Adrenal gland (tissue), 5 donors: Measurements from ENCODE around the gene ZNF800.

Source experiments
- POLR2A ChIP-seq, 2 donors: fragments of 450-650 bp; IDR thresholded peaks; one replicate each; pipeline ENCODE4 v1.6.1; 2017; ENCODE audit warnings: antibody characterized with exemption in 2 of 2, mild to moderate bottlenecking in 2 of 2, moderate library complexity in 1 of 2
- TF ChIP-seq, protein P1 (sequence below), 6 experiments: fragments of 450-650 bp in 4 of 6; fragments of 200-600 bp in 2 of 6; sonication (generic) in 1 of 6; IDR thresholded peaks; 1 replicate in 5 of 6; 2 replicates in 1 of 6; pipeline versions ENCODE4 v1.5.1 to v1.8.0; 2016 to 2021; ENCODE audit warnings: antibody characterized with exemption in 6 of 6, mild to moderate bottlenecking in 2 of 6, moderate library complexity in 1 of 6
- donor health status: DM: no; HTN: no; CAD: no.

DNA sequence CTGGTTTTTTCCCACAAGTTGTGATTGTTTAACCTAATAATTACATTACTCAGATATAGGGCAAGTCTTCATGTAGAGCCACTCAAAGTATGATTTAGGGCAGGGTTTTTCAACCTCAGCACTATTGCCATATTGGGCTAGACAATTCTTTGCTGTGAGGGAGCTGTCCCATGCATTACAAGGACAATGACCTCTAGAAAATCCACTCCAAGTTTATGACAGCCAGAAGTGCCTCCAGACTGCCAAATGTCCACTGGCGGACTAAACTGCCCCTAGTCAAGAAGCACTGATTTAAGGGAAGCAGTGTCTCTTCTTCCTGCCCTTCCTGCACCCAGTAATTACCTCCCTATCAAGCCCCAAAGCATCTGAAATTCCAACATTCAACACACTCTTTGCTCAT is 54.4 kb downstream of the ZNF800 start:
- TF ChIP-seq, protein P1, sequence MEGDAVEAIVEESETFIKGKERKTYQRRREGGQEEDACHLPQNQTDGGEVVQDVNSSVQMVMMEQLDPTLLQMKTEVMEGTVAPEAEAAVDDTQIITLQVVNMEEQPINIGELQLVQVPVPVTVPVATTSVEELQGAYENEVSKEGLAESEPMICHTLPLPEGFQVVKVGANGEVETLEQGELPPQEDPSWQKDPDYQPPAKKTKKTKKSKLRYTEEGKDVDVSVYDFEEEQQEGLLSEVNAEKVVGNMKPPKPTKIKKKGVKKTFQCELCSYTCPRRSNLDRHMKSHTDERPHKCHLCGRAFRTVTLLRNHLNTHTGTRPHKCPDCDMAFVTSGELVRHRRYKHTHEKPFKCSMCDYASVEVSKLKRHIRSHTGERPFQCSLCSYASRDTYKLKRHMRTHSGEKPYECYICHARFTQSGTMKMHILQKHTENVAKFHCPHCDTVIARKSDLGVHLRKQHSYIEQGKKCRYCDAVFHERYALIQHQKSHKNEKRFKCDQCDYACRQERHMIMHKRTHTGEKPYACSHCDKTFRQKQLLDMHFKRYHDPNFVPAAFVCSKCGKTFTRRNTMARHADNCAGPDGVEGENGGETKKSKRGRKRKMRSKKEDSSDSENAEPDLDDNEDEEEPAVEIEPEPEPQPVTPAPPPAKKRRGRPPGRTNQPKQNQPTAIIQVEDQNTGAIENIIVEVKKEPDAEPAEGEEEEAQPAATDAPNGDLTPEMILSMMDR (IDR thresholded peaks at IDR 0.05), result no peak
- TF ChIP-seq POLR2A (IDR thresholded peaks at IDR 0.05), result no peak
